ENCODE measurements around the gene PRPF31. TPM values are rescaled to one million over a fixed set of nuclear protein-coding genes. Genes with fewer than 3 reads are reported as not detected.

PRPF31 gene
- total RNA-seq, 1 experiment from 2014 or later = 84.4 TPM

DNA sequence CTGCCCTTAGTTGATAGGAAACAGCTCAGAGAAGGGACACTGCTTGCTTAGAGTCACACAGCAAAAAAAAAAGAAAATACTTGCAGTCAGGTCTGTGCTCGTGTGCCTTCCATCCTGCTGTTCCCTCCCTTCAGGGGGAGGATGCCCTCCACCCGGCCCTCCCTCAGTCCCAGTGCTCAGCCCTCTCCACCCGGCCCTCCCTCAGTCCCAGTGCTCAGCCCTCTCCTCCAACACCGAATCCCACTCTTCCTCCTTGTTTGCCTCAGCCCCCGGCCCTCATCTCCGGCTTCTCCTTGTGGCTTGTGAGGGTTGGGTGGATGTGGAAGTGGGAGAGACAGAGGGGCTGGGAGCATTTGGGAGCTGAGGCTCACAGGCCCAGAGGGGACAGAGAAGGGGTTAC lies 5.9 kb upstream of the PRPF31 start:
- Histone ChIP-seq H3K23ac (ENCODE audit: insufficient read length, low read depth, low read length) (no peak overlapping the region), H3K27ac (ENCODE audit: insufficient read length, low read depth, low read length) (no peak overlapping the region), H3K14ac (ENCODE audit: insufficient read depth, low read length) (no peak overlapping the region), H2BK15ac (ENCODE audit: low read depth, low read length) (no peak overlapping the region), H2AK5ac (ENCODE audit: insufficient read length, low read length) (no peak overlapping the region), H3T11ph (ENCODE audit: low read length) (no peak overlapping the region), H3K4ac (ENCODE audit: low read depth, low read length) (no peak overlapping the region), H3K27me3 (ENCODE audit: insufficient read depth, low read length) (no peaks in the 10 kb centered on the region), H2AFZ (ENCODE audit: low read length) (no peak overlapping the region), H3K56ac (ENCODE audit: insufficient read length, low read depth, low read length) (no peak overlapping the region), H3K79me1 (ENCODE audit: insufficient read depth, low read depth, low read length, poor library complexity, severe bottlenecking) (no peaks in the 10 kb centered on the region), H4K20me1 (ENCODE audit: control insufficient read depth, insufficient read depth, insufficient read length) (no peaks in the 10 kb centered on the region), H3K4me1 (ENCODE audit: insufficient read depth, low read length) (no peaks in the 10 kb centered on the region), H2BK20ac (ENCODE audit: low read depth, low read length, poor library complexity, severe bottlenecking) (no peak overlapping the region), H3K79me2 (ENCODE audit: insufficient read depth, low read length) (no peaks in the 10 kb centered on the region), H2BK120ac (ENCODE audit: low read depth, low read length, poor library complexity, severe bottlenecking) (no peak overlapping the region), H2BK5ac (ENCODE audit: insufficient read length, low read length) (no peak overlapping the region), H3K4me2 (ENCODE audit: insufficient read depth, insufficient read length, low read length) (no peak overlapping the region), H3K9me3 (ENCODE audit: control insufficient read depth, low read depth, low read length) (no peaks in the 10 kb centered on the region), H3K23me2 (ENCODE audit: insufficient read length, low read depth, low read length, poor library complexity, severe bottlenecking) (peaks cover 4% of the 10 kb centered on the region), H4K91ac (ENCODE audit: insufficient read length, low read depth, low read length) (no peak overlapping the region), H4K5ac (ENCODE audit: insufficient read length, low read depth, low read length) (no peak overlapping the region), H3K18ac (ENCODE audit: insufficient read length, low read depth, low read length) (no peak overlapping the region), H4K8ac (replicated peaks; ENCODE audit: insufficient read length, low read depth, low read length) (no peak overlapping the region), H3K9ac (ENCODE audit: extremely low read depth, insufficient read length, low read length) (no peak overlapping the region), H2BK12ac (ENCODE audit: insufficient read length, low read depth, low read length) (no peak overlapping the region)
- DNase-seq = no peak
- H3K27ac Mint-ChIP-seq = no peak overlapping the region
- no peaks in the 10 kb centered on the region; the same call in 1 of the 2 replicates for H3K27me3 Mint-ChIP-seq (ENCODE audit: low read depth)
- no peak overlapping the region for H3K4me3 Mint-ChIP-seq
- no CpG with 5 or more reads among the region's 6 CpGs for WGBS (ENCODE audit: extremely low coverage, insufficient read length, low lambda C conversion rate)
- H3K4me1 Mint-ChIP-seq = peaks cover 6% of the 10 kb centered on the region in 2 experiments; a peak in 3 of 4 replicates
- H3K9me3 Mint-ChIP-seq = peaks cover 0 to 2% of the 10 kb centered on the region in 2 experiments; a peak in 2 of 5 replicates
- H3K36me3 Mint-ChIP-seq (ENCODE audit: insufficient read depth in 1 of 3, low read depth in 3 of 3) = peaks cover 39 to 74% (median 74%) of the 10 kb centered on the region in 3 experiments
- no peak for TF ChIP-seq CTCF (conservative IDR thresholded peaks at IDR 0.05)
